Subcutaneous adipose tissue (tissue), 4 donors: ENCODE measurements around the gene CIRBP. TPM values are rescaled to one million over a fixed set of nuclear protein-coding genes. Genes with fewer than 3 reads are reported as not detected.

Experiments used
- total RNA-seq, 4 donors: library from RNA; depleted of rRNA; stranded (reverse); fragments of >200 nt; gene quantifications; one replicate each; pipeline ENCODE4 v1.1.0, GENCODE V29; 2016
- TF ChIP-seq, protein P1 (sequence below): fragments of 450-650 bp; IDR thresholded peaks from one replicate; pipeline ENCODE4 v1.5.1; 2016; ENCODE audit warnings: low read depth, mild to moderate bottlenecking, control low read depth, antibody characterized with exemption, moderate library complexity

The CIRBP gene
- total RNA-seq, 4 donors from 2014 or later, result 159 to 753 (median 413) TPM

DNA sequence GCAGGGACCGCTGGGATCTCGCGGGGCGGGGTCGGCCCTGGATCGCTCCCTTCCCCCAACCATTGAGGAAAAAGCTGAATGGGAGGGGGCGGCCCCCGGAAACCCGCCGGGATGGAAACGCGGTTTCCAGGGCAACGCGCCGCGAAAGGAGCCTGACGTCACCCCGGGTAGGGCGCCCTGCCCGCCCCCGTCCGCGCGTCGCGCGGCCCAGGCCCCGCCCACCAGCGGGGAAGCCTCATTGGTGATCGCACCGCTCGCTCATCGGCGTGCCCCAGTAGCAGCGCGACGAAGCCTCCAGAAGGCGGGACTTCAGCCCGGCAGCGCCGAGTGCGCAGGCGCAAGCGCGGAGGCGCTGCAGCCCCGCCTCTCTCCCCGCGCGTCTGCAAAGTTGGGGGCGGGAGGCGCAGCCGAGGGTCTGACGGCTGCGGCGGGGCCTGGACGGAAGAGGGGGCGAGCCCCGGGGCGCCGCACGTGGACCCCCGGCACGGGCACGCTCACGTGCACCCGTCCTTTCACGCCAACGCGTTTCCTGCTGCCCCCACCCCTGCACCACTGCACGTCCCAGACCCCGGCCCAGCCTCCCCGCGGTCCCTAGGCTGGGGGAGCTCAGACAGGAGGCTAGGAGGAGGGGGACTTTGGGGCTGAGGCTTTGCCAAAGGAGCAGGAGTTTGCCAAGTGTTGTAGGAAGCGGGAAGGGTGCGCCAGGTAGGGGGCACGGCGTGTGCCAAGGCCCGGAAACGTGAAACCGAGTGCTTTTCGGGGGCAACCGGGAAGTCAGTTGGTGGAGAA is 8.2 kb upstream of the CIRBP start:
- TF ChIP-seq, protein P1, sequence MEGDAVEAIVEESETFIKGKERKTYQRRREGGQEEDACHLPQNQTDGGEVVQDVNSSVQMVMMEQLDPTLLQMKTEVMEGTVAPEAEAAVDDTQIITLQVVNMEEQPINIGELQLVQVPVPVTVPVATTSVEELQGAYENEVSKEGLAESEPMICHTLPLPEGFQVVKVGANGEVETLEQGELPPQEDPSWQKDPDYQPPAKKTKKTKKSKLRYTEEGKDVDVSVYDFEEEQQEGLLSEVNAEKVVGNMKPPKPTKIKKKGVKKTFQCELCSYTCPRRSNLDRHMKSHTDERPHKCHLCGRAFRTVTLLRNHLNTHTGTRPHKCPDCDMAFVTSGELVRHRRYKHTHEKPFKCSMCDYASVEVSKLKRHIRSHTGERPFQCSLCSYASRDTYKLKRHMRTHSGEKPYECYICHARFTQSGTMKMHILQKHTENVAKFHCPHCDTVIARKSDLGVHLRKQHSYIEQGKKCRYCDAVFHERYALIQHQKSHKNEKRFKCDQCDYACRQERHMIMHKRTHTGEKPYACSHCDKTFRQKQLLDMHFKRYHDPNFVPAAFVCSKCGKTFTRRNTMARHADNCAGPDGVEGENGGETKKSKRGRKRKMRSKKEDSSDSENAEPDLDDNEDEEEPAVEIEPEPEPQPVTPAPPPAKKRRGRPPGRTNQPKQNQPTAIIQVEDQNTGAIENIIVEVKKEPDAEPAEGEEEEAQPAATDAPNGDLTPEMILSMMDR, result no peak

DNA sequence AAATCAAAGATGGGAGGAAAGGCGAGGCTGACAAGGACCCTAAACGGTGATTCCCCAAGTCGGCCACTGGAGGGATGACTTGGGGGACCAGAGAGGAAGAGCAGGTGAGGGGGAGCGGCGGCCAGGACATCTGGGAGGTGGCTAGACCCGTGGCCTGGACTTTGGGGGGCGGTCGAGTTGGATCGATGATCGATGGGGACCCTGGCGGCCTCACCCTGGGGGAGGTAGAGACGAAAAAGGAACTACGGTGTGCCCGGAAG is 7.7 kb upstream of the CIRBP start:
- TF ChIP-seq, protein P1, result no peak

DNA sequence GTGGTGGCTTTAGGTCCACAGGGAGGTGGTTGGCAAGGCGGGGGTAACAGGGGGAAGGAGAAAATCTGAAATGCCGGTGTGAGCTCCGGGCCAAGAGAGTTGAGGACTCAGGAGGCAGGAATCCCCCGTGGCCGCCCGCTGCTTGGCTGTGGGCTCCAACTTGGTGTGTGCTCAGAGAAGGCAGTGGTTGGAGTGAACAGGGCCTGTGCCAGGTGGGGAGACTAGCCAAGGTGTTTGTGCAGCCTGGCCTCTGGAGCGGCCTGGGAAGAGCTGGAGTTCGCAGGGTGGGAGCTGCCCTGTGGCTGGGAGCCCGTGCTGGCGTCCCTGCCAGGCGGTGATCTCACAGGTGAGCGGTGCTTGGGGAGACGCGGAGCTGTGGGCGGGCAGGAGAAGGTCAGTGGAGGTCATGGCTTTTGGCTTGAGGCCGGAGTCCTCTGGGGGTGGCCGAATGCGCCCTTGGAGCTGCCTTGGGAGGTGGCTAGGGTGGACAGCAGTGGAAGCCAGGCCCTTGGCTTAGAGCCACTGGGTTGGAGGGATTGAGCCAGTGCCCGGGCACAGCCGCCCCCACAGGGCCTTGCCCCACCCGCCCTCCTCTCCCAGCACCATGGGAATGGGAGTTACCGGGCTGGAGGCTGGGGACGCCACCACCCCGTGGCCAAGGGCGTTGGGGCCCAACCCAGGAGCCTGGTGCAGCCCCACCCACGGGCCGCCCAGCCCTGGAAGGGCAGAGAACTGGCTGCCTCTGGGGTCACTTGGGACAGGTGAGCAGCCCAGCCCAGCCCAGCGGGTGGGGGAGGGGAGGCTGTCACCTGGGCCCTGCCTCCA is 7.1 kb upstream of the CIRBP start:
- TF ChIP-seq, protein P1, result no peak

DNA sequence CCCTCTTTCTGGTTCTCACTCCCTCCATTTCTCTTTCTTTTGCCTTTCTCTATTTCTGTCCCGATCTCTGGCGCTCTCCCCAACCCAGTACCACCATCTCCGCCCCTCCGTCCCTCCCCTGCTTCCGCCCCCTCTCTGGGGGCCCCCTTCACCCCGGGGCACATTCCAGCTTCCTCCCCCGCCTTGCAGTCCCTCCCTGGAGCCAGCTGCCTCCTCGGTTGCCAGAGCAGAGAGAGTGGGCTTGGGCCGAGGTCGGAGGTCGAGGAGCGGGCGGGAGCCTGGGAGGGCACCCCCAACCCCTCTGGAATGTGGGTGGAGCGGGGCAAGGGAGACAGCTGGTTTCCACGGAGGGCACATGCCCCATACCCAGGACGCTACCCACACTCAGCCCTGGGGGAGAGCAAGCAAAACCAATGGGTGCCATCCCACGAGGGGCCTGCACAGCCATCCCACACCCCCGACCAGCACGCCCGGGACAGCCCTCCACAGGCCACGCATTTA is 6.5 kb upstream of the CIRBP start:
- TF ChIP-seq, protein P1, result no peak

DNA sequence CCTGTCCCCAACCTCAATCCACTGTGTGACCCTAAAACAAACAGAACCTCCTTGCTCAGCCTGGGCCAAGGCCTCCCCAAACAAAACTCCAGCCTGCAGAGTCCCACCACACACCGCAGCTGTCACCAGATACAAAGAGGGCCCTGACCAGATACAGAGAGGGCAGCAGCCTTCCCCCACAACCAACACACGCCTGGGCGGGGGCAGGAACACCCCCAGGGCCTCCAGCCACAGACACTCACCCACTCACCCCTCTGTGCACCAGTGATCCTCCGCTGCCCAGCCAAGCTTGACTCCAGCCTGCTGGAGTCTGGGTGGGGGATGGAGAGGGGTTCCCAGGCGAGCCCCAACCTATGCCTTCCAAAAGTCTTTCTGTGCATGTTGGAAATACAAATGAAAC is 5.9 kb upstream of the CIRBP start:
- TF ChIP-seq, protein P1, result no peak

DNA sequence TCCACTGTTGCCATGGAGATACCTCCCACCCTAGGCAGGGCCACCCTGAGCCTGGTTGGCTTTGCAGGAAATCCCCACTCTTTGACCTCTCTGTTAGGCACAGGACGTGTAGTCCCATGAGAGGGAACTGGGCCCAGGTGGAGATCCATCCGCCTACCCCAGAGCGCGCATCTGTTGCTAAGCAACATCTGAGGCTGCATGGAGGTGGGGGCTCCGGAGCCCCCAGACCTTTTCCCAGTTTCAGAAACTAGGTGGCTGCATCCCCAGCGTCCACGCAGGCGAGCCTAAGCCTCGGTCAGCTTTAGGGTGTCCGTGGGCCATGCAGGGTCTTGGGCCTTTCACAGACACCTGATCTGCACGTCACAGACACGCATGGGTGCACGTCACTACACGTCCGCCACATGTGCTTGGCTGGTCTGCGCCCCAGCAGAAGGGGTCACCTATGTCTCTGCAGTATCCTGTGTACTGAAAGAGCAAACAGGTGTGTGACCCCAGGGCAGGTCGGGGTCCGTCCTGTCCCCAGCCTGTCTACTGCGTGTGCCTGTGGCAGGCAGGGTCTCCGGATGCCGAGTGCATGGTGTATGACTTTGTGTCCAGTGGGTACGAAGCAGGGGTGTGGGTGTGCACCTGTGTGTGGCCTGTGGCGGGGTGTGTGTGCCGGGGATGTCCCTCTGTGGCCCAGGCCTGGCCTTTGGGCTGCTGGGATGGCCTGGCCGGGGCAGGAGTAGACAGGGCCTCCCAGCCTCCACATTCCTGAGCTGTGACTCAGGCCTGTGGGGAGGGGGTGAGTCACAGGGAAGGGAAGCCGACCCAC is 4.1 kb upstream of the CIRBP start:
- TF ChIP-seq, protein P1, result no peak
